Neural progenitor cell (in vitro differentiated cells): ENCODE results near the gene HLA-DMB. TPM values are rescaled to one million over a fixed set of nuclear protein-coding genes. Genes with fewer than 3 reads are reported as not detected.
A peak's percentile ranks its signal among the peaks of the same experiment; 100 is the strongest.

Experiments
- DNase-seq: peaks from one replicate; pipeline ENCODE4 v3.0.0-alpha.2; 2016; ENCODE audit warnings: low spot score
- H2AFZ ChIP-seq: fragments of 200-600 bp; sonication (generic); replicated peaks from 2 replicates; pipeline ENCODE4 v1.6.1; 2016; ENCODE audit warnings: antibody characterized with exemption
- H3F3A ChIP-seq: fragments of 200-600 bp; sonication (generic); 2 replicates; pipeline ENCODE4 v1.6.1; 2016; ENCODE audit warnings: antibody characterized with exemption, low read depth
- H3K27ac ChIP-seq: fragments of 200-600 bp; sonication (generic); 2 replicates; pipeline ENCODE4 v1.5.1; 2016; ENCODE audit warnings: mild to moderate bottlenecking
- H3K27me3 ChIP-seq: fragments of 200-600 bp; sonication (generic); 2 replicates; pipeline ENCODE4 v1.6.1; 2016; ENCODE audit warnings: mild to moderate bottlenecking, moderate library complexity
- H3K36me3 ChIP-seq: fragments of 200-600 bp; sonication (generic); 2 replicates; pipeline ENCODE4 v1.5.1; 2016
- H3K4me1 ChIP-seq: fragments of 200-600 bp; sonication (generic); 2 replicates; pipeline ENCODE4 v1.6.1; 2016; ENCODE audit warnings: mixed run types
- H3K4me2 ChIP-seq: fragments of 200-600 bp; sonication (generic); 2 replicates; pipeline ENCODE4 v1.6.1; 2016
- H3K4me3 ChIP-seq: fragments of 200-600 bp; sonication (generic); 2 replicates; pipeline ENCODE4 v1.5.1; 2016
- H3K79me2 ChIP-seq: fragments of 200-600 bp; sonication (generic); 2 replicates; pipeline ENCODE4 v1.6.1; 2016; ENCODE audit warnings: low read depth
- H3K9ac ChIP-seq: fragments of 200-600 bp; sonication (generic); 2 replicates; pipeline ENCODE4 v1.6.1; 2016
- H3K9me3 ChIP-seq: fragments of 200-600 bp; sonication (generic); 2 replicates; pipeline ENCODE4 v1.5.1; 2016; ENCODE audit warnings: low read depth
- H4K20me1 ChIP-seq: fragments of 200-600 bp; sonication (generic); 2 replicates; pipeline ENCODE4 v1.6.1; 2016; ENCODE audit warnings: low read depth
- H3K27ac Mint-ChIP-seq: 3 replicates; pipeline ENCODE4 v1.8.0; 2021; ENCODE audit warnings: mixed read lengths
- H3K27me3 Mint-ChIP-seq: 2 replicates; pipeline ENCODE4 v1.8.0; 2022; ENCODE audit warnings: low read depth, mild to moderate bottlenecking, inconsistent platforms, moderate library complexity, mixed read lengths; ENCODE audit not compliant: insufficient read depth
- H3K36me3 Mint-ChIP-seq: 3 replicates; pipeline ENCODE4 v1.8.0; 2021; ENCODE audit warnings: mixed read lengths
- H3K4me1 Mint-ChIP-seq: 3 replicates; pipeline ENCODE4 v1.8.0; 2021; ENCODE audit warnings: mixed read lengths
- H3K4me3 Mint-ChIP-seq: 3 replicates; pipeline ENCODE4 v1.8.0; 2021; ENCODE audit warnings: mild to moderate bottlenecking, moderate library complexity, mixed read lengths
- H3K9me3 Mint-ChIP-seq: 3 replicates; pipeline ENCODE4 v1.8.0; 2020; ENCODE audit warnings: mixed read lengths
- CTCF ChIP-seq: fragments of 200-600 bp; sonication (generic); IDR thresholded peaks from 2 replicates; pipeline ENCODE4 v1.5.1; 2017; ENCODE audit warnings: antibody characterized with exemption, mild to moderate bottlenecking
- EZH2 ChIP-seq: fragments of 200-600 bp; sonication (generic); IDR thresholded peaks from 2 replicates; pipeline ENCODE4 v1.6.1; 2017; ENCODE audit warnings: antibody characterized with exemption, mild to moderate bottlenecking, moderate library complexity
- EZH2phosphoT487 ChIP-seq: fragments of 200-600 bp; sonication (generic); IDR thresholded peaks from 2 replicates; pipeline ENCODE4 v1.6.1; 2017; ENCODE audit warnings: antibody characterized with exemption
- total RNA-seq: library from RNA; depleted of rRNA; stranded (reverse); fragments of >200 nt; gene quantifications from 2 replicates; pipeline ENCODE4 v1.2.3, GENCODE V29; 2015; ENCODE audit warnings: low replicate concordance

The HLA-DMB gene
- total RNA-seq, 1 donor from 2014 or later = 4.5 TPM

- H3K4me1 Mint-ChIP-seq = no peaks in the 10 kb centered on the region
- no peaks in the 10 kb centered on the region for H3K36me3 ChIP-seq
- no peak for DNase-seq
Observed at GRCh38 chr6:32906539-32906938, 34.3 kb downstream of the HLA-DMB start.

GRCh38 chr6:32905078-32905477, 35.8 kb downstream of the HLA-DMB start:
- H3K9ac ChIP-seq = no peak overlapping the region
- H3F3A ChIP-seq = no peaks in the 10 kb centered on the region
- Mint-ChIP-seq H3K4me3 (no peak overlapping the region), H3K4me1 (no peaks in the 10 kb centered on the region), H3K27ac (no peak overlapping the region), H3K9me3 (no peaks in the 10 kb centered on the region), H3K36me3 (peaks cover 6% of the 10 kb centered on the region), H3K27me3 (no peaks in the 10 kb centered on the region)
- H4K20me1 ChIP-seq = no peaks in the 10 kb centered on the region
- no peak for TF ChIP-seq CTCF
- TF ChIP-seq EZH2 = no peak
- TF ChIP-seq EZH2phosphoT487 = no peak
- H3K27ac ChIP-seq = no peak overlapping the region
- no peak overlapping the region for H3K4me3 ChIP-seq
- H3K9me3 ChIP-seq = no peaks in the 10 kb centered on the region
- no peak for DNase-seq
- no peaks in the 10 kb centered on the region for H3K4me1 ChIP-seq
- H3K79me2 ChIP-seq = no peaks in the 10 kb centered on the region
- no peaks in the 10 kb centered on the region for H3K36me3 ChIP-seq
- H3K27me3 ChIP-seq = peaks cover 11% of the 10 kb centered on the region
- no peak overlapping the region for H3K4me2 ChIP-seq
- H2AFZ ChIP-seq = no peak overlapping the region

More at GRCh38 chr6:32906539-32906938, 34.3 kb downstream of the HLA-DMB start:
- Histone ChIP-seq H3K27me3 (peaks cover 25% of the 10 kb centered on the region), H3K79me2 (no peaks in the 10 kb centered on the region), H3K4me2 (no peak overlapping the region), H3K9me3 (no peaks in the 10 kb centered on the region), H3K4me1 (no peaks in the 10 kb centered on the region), H3F3A (no peaks in the 10 kb centered on the region), H3K9ac (no peak overlapping the region), H3K4me3 (no peak overlapping the region), H4K20me1 (no peaks in the 10 kb centered on the region), H2AFZ (no peak overlapping the region), H3K27ac (no peak overlapping the region)
- Mint-ChIP-seq H3K4me3 (no peak overlapping the region), H3K9me3 (no peaks in the 10 kb centered on the region), H3K27ac (no peak overlapping the region), H3K36me3 (no peaks in the 10 kb centered on the region), H3K27me3 (no peaks in the 10 kb centered on the region)
- TF ChIP-seq EZH2 = no peak
- TF ChIP-seq CTCF = no peak
- TF ChIP-seq EZH2phosphoT487 = no peak

GRCh38 chr6:32903952-32904351, 36.9 kb downstream of the HLA-DMB start:
- H3K27ac Mint-ChIP-seq = no peak overlapping the region

More at GRCh38 chr6:32903952-32904351, 36.9 kb downstream of the HLA-DMB start:
- H4K20me1 ChIP-seq = no peaks in the 10 kb centered on the region
- H3K79me2 ChIP-seq = no peaks in the 10 kb centered on the region
- no peaks in the 10 kb centered on the region for H3K9me3 ChIP-seq
- TF ChIP-seq CTCF (no peak), EZH2 (no peak), EZH2phosphoT487 (no peak)
- DNase-seq = no peak
- no peaks in the 10 kb centered on the region for H3K27me3 Mint-ChIP-seq
- peaks cover 2% of the 10 kb centered on the region for H3K27me3 ChIP-seq
- H3K4me3 ChIP-seq = no peak overlapping the region
- H3K4me2 ChIP-seq = no peak overlapping the region
- no peaks in the 10 kb centered on the region for H3K4me1 Mint-ChIP-seq
- H3K4me3 Mint-ChIP-seq = no peak overlapping the region
- no peaks in the 10 kb centered on the region for H3K36me3 ChIP-seq
- H3K9me3 Mint-ChIP-seq = no peaks in the 10 kb centered on the region
- H3K4me1 ChIP-seq = no peaks in the 10 kb centered on the region
- no peaks in the 10 kb centered on the region for H3F3A ChIP-seq
- H3K27ac ChIP-seq = no peak overlapping the region
- H3K9ac ChIP-seq = peak overlapping the region; percentile 30
- no peak overlapping the region for H2AFZ ChIP-seq
- peaks cover 6% of the 10 kb centered on the region for H3K36me3 Mint-ChIP-seq
